HG03342 (cell line): ENCODE measurements around the gene GID8.

ENCODE experiments used
- ATAC-seq: cut with Tn5 transposase; IDR thresholded peaks from one replicate; pipeline ENCODE4 v1.9.1; 2021; ENCODE audit warnings: mild to moderate bottlenecking, moderate library complexity; ENCODE audit not compliant: unreplicated experiment

Gene GID8

GRCh38 chr20:62941792-62942191 lies 3.8 kb downstream of the GID8 start:
- ATAC-seq: no peak

GRCh38 chr20:62942456-62942855 lies 4.5 kb downstream of the GID8 start:
- ATAC-seq: no peak

- no peak for ATAC-seq
Measured at GRCh38 chr20:62943396-62943795, 5.4 kb downstream of the GID8 start.

- no peak for ATAC-seq
Measured at GRCh38 chr20:62944184-62944583, 6.2 kb downstream of the GID8 start.

- ATAC-seq: no peak
Measured at GRCh38 chr20:62944746-62945145, 6.8 kb downstream of the GID8 start.

GRCh38 chr20:62945771-62946339 lies 7.9 kb downstream of the GID8 start:
- ATAC-seq: no peak

GRCh38 chr20:62946918-62947317 lies 9.0 kb downstream of the GID8 start:
- ATAC-seq: no peak

GRCh38 chr20:62947532-62948300 lies 9.8 kb downstream of the GID8 start:
- no peak for ATAC-seq

GRCh38 chr20:62949153-62949821 lies 11.3 kb downstream of the GID8 start:
- ATAC-seq: no peak

- ATAC-seq: no peak
Measured at GRCh38 chr20:62949962-62950361, 12.0 kb downstream of the GID8 start.

- ATAC-seq: no peak
Measured at GRCh38 chr20:62950741-62951140, 12.8 kb downstream of the GID8 start.

- no peak for ATAC-seq
Measured at GRCh38 chr20:62951143-62951895, 13.4 kb downstream of the GID8 start.

- no peak for ATAC-seq
Measured at GRCh38 chr20:62951896-62952372, 14.0 kb downstream of the GID8 start.

- no peak for ATAC-seq
Measured at GRCh38 chr20:62952373-62952967, 14.5 kb downstream of the GID8 start, which contains the start of gene SLC17A9. Gene SLC17A9, plus strand, starts transcription at chr20:62952709. Its CDS starts 122 bp downstream, at chr20:62952831.

- ATAC-seq: no peak
Measured at GRCh38 chr20:62952968-62953838, 15.3 kb downstream of the GID8 start.

- peak; percentile 71 for ATAC-seq
Measured at GRCh38 chr20:62953839-62954703, 16.1 kb downstream of the GID8 start.

GRCh38 chr20:62955519-62956386 lies 17.8 kb downstream of the GID8 start:
- ATAC-seq: no peak
